Measurements from ENCODE around the gene TESMIN.

The TESMIN gene

DNA sequence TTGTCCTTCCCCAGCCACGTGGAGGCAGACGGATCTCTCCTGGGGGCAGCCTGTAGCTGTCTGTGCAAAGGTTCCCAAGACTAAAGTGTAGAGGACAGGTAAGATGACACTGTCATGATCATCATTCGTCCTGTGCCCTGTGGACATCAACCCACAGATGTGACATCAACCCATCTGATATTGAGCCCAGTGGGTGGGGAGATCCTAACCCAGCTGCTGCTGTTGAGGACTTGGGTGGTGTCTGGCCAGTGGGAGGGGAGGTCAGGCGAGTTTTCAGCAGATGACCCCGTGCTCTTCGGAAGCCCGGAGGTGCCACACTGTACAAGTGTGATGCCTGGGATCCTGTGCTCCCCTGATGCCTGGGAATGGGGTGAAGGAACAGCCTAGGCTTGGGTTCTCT lies 68.2 kb downstream of the TESMIN start:
- no peak for DNase-seq (ENCODE audit: low read depth)

DNA sequence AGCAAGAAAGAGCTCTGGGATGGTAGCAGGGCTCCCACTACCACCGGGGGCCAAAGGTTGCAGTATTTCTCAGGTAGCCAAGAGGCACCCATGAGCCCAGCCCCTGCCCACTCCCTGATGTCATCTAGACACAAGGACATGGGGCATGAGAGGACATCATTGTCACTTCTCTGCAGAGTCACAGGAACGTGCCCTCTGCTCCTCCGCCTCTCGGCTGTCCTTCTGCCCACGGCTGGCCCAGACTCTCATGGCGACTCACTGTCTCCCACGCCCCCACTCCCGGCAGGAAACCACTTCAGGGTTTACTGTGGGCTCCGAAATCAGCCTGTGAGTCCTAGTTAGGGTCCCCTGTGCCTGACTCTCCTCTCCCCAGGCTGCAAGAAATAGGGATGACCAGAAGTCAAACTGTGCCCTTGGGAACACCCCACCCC lies 68.8 kb downstream of the TESMIN start:
- DNase-seq (ENCODE audit: low read depth): no peak

- no peak for DNase-seq (ENCODE audit: low read depth)
Observed at GRCh38 chr11:68680541-68681231, 70.6 kb downstream of the TESMIN start.

GRCh38 chr11:68678031-68678441 lies 73.3 kb downstream of the TESMIN start:
- DNase-seq (ENCODE audit: low read depth): no peak

DNA sequence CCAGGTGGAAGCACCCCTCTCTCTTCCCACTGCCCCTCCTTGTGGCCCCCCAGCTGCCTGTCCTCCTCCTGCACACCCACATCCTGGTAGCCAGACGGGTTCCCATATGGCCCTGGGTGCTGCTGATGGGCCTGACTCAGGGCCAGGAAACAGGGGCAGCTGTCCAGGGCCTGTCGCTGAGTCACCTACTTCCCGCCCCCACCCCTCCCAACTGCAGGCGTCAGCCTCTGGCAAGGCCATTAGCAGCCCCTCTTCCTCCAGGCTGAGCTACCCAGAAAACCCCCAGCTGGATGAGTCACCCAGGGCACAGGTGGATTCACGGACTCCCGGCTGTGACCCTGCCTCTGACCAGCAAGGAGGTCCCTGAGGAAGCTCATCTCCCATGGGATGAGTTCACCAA lies 73.9 kb downstream of the TESMIN start:
- peak; percentile 13 for DNase-seq (ENCODE audit: low read depth)

DNA sequence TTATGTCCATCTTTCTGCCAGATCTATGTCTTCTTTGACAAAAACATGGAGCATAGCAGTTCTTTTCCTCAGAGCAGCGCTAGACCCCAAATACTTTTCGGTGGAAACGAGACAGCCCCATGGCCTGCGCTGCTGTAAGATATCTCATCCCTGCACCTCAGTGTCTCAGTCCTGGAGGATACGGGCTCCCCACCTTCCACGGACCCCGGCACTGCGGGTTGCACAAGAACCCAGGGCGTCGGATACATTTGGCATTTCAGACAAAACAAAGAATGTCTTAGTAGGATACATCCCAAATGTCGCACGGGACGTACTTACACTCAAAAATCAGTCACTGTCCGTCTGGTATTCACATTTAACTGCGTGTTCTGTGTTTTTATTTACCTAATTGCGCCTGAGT lies 76.9 kb downstream of the TESMIN start:
- DNase-seq (ENCODE audit: low read depth): no peak

DNA sequence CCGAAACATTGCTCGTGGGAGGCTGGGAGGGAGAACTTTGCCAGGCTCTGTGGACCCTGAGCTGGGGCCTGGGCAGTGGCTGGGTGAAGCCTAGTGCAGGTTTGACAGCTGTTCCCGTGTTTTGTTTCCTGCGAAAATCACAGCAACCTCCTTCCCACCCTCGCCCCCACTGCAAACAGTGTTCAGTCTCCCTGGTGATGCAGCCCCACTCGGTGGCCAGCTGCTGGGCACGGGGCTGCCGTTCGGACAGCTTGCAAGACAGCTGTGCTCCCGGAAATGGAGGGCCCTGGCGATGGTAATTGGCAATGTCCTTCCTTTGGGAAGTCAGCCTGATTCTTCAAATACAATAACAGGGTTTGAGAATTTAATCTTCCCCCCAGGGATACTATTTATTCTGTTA lies 77.3 kb downstream of the TESMIN start:
- no peak for DNase-seq (ENCODE audit: low read depth)

GRCh38 chr11:68673306-68673945 lies 77.9 kb downstream of the TESMIN start:
- DNase-seq (ENCODE audit: low read depth): no peak

GRCh38 chr11:68670208-68670992 lies 80.9 kb downstream of the TESMIN start:
- DNase-seq (ENCODE audit: low read depth): no peak

- no peak for DNase-seq (ENCODE audit: low read depth)
Observed at GRCh38 chr11:68669301-68670090, 81.8 kb downstream of the TESMIN start.

DNA sequence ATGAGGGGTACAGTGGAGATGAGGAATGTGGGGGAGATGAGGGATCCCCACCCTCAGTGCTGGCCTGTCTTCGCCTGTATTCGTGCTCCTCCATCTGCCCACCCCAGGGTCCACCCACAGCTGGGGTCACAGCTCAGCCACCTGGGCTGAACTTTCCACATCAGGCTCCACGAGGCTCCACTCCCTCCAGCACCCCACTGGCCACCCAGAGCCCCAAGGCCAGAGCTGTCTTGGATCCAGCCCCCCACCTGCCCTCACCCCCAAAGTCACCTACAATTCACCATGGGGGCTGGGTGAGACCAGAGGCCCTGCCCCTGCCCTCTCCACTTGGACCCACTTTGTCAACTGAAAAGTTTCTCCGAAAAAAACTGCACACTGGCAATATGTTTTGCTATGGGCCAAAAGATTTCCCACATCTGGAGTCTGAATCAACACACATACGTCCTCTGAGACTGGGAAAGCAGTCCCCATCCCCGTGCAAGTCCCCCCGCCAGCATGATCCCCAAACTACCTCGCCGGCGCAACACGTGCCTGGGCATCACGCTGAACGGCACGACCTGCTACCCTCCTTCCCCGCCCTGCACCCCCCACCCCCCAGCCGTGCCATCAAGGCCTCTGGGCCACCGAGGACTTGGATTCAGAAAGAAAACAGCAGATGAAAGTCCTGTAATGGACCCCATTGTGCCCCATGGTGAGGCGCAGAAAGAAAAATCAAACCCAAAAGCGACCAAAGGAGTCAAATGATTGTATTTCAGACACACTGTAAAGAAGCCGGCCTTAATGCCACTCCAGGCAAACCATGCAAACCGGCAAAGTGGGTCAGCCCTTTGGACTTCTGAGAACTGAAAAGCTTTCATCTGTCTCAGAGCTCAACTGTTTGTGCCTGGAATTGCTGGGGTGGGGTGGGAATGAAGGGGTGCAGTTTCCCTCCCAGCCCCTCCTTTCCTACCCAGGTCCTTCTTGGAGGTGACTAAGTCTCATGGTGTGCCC lies 83.5 kb downstream of the TESMIN start:
- no peak for DNase-seq (ENCODE audit: low read depth)

DNA sequence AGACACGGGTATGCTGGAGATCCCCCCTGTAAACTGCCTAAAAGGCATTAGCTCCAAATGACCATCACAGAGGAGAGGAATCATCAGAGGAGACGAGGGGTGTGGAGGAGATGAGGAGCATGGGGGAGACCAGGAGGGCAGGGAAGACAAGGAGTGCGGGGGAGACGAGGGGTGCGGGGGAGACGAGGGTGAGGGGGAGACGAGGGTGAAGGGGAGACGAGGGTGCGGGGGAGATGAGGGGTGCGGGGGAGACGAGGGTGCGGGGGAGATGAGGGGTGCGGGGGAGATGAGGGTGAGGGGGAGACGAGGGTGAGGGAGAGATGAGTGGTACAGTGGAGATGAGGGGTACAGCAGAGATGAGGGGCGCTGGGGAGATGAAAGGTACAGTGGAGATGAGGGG lies 84.5 kb downstream of the TESMIN start:
- no peak for DNase-seq (ENCODE audit: low read depth)

DNA sequence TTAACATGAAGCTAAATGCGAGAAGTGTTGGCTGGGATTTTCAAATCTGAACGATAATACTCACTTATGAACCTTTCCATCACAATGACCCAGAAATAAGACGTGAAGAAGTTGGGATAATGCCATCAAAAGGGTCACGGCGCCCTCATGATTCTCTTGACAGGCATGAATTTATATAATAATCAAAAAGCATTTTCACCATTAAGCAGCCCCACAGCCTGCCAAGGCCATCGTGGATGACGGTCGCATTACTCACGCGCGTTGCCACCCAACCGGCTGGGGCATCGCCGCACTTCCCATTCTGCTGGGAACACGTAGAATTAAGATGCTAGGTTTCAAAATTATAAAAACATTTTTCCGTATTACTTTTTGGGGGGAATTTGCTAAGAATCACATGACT lies 85.9 kb downstream of the TESMIN start:
- DNase-seq (ENCODE audit: low read depth): no peak

- DNase-seq (ENCODE audit: low read depth): no peak
Observed at GRCh38 chr11:68664906-68665305, 86.4 kb downstream of the TESMIN start.

DNA sequence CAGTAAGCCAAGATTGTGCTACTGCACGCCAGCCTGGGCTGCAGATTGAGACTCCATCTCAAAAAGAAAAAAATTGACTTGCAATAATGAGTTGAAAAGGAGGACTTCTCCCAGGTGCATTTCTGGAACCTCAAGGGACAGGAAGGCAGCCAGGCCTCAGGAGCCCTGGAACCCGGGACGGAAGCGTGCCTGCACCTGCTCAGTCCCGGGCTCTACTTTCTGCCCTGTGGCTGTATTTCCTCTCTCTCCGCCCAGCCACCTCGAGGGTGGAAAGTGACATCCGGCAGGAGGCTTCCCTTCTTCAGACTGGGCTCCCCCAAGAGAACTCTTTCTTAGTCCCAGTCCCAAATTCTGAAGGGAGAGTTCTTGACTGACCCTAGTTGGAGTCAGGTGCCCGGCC lies 87.2 kb downstream of the TESMIN start:
- DNase-seq (ENCODE audit: low read depth): no peak

DNA sequence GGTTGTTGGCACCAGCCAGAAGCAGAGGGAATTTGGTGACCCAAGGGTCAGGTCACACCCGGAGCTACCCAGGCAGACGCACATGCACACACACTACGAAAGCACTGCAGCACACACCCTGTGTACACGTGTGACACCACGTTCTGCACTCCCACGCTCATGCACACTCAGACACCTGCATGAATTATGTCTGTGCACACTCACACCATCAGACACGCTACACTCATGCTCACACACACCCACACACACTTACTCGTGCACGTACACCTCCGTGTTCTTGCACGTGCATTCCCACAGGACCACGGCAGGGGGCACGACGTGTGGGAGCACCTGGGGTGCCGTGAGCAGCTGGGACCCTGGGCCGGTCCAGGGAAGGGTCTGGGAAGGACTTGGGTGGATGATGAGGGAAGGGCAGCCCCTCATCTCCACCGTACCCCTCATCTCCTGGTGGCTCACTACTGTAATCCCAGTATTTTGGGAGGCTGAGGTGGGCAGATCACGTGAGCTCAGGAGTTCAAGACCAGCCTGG lies 87.8 kb downstream of the TESMIN start:
- DNase-seq (ENCODE audit: low read depth): no peak

- no peak for DNase-seq (ENCODE audit: low read depth)
Observed at GRCh38 chr11:68661697-68662603, 89.4 kb downstream of the TESMIN start.

GRCh38 chr11:68661014-68661413 lies 90.3 kb downstream of the TESMIN start:
- no peak for DNase-seq (ENCODE audit: low read depth)

- DNase-seq (ENCODE audit: low read depth): no peak
Observed at GRCh38 chr11:68660066-68660810, 91.1 kb downstream of the TESMIN start.

All from GM04503 (cell line).